GDM1 (cell line): ENCODE data around the gene GFPT2.

Experiments
- DNase-seq: peaks from one replicate; lab custom pipeline; 2025; lab: John Stamatoyannopoulos, UW

The GFPT2 gene

GRCh38 chr5:180378438-180379344, 25.6 kb upstream of the GFPT2 start:
- DNase-seq = no peak

GRCh38 chr5:180377556-180378197, 24.5 kb upstream of the GFPT2 start:
- DNase-seq = no peak

DNA sequence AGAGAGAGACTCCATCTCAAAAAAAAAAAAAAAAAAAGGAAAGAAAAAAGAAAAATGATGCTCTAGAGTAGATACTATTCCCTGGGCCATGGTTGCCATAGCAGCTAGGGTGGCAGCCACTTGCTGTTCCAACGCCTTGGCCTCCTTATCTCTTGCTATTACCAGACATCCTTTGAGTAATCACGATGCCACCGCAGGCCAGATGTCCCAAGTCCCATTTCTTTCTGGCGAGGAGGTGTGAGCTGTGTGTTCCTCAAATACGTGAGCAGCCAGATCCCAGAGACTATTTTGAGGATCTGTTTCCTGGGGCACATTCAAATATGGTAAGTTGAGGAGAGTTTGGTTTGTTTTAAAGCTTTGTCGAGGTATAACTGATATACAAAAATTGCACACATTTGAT, 23.4 kb upstream of the GFPT2 start:
- DNase-seq = no peak

GRCh38 chr5:180375955-180376354, 22.8 kb upstream of the GFPT2 start:
- DNase-seq = no peak

DNA sequence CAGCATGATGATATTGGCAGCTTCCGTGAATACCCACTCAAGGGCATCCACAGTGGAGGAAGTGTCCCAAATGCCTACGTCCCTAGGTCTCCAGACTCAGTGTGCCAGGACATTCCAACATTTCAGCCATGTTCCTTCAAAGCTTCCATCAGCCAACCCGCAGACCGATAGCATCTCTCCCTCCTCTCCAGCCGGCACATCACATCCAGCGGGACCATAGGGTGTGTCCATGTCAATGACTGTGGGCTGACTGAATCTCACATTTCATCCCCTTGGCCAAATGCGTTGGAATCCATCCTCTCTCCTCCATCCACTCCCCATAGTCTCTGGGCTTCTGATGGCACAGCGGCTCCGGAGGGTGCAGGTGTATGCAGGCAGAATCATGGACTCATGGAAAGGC, 22.2 kb upstream of the GFPT2 start:
- no peak for DNase-seq

DNA sequence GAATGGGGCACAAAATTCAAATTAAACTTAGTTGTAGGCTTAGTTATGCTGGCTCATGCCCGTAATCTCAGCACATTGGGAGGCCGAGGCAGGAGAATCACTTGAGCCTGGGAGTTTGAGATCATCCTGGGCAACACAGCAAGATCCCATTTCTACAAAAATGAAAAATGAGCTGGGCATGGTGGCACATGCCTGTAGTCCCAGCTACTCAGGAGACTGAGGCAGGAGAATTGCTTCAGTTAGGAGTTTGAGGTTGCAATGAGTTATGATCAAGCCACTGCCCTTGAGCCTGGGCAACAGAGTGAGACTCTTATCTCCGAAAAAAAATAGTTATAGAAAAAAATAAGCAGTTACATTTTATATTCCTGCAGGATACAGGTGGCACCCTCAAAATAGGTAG, 20.7 kb upstream of the GFPT2 start:
- DNase-seq = no peak

- no peak for DNase-seq
Observed at GRCh38 chr5:180373454-180373853, 20.3 kb upstream of the GFPT2 start.

DNA sequence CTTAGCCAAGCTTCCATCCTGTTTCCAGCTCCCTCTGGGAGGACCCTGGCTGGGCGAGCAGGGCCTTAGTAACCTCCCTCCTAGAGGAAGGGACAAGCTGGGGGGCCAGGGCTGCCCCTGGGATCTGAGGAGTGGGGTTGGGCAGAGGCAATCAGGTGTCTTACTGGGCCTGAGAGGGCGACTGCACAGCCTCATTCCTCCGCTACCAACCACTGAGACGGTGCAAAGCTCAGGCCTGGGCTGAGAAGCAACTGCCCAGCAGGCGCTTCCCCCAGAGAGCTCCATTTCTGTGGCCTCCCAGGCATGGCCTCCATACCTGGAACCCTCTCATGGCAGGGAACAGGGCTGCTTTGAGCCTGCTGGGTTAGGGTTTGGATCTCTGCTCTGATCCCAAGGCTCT, 18.8 kb upstream of the GFPT2 start:
- no peak for DNase-seq

GRCh38 chr5:180370861-180371641, 17.9 kb upstream of the GFPT2 start:
- no peak for DNase-seq

DNA sequence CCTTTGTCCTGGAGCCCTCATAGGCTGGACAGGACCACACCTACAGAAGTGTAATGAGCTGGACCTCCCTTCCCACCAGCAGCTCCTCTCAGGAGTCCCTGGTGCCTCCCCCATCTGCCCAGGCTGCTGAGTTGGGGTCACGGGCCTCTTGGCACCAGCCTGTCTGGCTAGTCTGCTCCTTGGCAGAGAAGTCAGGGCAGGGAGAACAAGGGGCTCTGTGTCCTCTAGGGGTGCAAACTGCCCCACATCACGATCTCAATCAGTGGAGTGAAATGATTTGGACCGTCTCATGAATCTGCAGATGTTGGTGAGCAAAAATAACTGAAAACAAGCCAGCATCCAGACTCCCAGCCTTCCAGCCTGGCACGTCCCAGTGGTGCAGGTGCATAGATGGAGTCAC, 14.9 kb upstream of the GFPT2 start:
- DNase-seq = no peak

DNA sequence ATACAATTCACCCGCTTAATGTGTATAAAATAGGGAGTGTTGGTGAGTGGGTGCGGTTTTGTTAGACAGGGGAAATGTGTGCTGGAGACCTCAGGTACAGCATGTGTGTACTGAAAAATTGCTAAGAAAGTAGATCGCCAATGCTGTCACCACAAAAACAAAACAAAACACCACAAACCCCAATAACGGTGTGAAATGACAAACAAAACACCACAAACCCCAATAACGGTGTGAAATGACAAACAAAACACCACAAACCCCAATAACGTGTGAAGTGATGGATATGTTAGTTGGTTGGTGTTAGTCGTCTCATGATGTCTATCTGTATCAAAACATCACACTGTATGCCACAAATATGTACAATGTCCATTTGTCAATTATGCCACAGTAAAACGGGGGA, 14.2 kb upstream of the GFPT2 start:
- DNase-seq = no peak

DNA sequence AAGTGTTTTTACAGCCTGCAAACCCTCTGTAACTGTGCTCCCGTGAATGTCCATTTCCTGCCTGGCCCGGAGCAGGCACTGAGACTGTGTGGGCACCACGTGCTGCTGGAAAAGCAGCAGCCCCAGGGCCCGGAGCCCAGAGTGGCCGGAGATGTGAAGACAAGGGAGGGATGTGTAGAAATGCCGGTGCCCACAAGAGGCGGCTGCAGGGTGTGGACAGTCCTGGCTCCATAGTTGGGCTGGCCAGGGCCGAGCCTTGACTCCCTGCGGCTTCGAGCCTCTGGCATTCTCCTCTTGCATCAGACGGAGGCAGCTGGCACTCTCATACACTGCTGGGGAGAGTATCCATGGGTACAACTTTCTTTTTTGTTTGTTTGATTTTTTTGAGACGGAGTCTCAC, 13.2 kb upstream of the GFPT2 start:
- no peak for DNase-seq

DNA sequence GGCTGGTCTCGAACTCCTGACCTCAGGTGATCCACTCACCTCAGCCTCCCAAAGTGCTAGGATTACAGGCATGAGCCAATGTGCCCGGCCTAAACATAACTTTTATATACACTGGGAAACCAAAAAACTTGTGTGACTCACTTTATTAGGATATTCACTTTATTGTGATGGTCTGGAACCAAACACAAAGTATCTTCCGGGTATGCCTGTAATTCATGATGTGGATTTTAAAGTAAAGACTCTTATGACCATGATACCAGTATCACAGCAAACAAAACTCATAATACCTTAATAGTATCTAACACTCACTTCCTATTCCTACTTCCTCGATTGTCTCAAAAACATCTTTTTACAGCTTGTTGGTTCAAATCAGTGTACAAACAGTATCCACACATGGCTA, 12.7 kb upstream of the GFPT2 start:
- DNase-seq = no peak

- DNase-seq = no peak
Observed at GRCh38 chr5:180364306-180364856, 11.2 kb upstream of the GFPT2 start.

DNA sequence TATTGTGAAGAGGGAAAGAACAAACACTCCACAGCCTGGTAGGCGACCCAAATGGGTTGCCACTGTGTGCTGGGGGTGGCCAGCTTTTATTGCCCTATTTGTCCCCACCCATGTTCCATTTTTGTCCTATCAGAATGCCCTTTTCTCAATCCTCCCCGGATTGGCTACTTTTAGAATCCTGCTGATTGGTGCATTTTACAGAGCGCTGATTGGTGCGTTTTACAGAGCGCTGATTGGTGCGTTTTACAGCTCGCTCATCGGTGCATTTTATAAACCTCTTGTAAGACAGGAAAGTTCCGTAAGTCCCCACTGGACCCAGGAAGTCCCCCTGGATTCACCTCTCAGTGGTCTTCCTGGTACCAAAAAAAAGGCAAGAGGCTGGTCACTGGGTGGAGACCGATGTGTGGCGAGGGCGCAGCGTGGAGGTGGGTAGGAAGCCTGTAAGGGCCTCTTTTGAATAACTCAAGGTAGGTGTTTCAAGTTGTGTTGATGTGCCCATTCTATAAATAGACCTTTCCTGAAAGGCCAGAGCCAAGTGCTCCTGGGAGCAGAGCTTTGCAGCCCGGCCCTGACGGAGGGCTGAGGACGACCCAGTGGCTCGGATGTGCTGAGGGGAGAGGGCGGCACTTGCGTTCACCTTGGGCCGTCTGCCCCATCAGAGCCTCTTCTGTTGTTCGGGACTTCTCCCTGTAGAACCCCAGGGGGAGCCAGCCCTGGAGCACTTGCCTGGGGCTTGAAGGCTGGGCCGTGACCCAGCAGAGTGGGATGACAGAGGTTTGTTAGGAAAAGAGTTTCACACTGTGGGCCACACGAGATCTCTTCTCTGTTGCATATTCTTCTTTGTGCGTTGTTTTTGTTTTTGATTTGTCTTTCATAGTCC, 7.2 kb upstream of the GFPT2 start:
- DNase-seq = no peak

GRCh38 chr5:180358694-180359093, 5.6 kb upstream of the GFPT2 start:
- no peak for DNase-seq

DNA sequence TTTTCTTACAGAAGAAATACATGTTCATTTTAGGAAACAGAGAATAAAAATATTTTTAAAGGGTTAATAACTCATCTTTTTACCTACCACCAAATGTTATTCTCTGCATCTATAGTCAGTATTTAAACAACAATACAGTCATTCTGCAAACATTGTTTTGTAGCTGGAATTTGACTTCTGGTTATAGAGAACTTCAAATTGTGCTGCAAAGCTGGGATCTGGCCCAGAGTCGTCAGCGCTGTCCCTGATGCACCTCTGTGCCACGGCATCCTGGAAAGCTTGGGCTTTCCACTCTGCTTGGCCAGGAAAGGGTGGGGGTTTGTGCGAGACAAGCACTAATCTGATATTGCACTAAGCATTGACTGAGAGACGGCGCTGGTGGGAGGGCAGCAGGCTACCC, 5.0 kb upstream of the GFPT2 start:
- no peak for DNase-seq

- no peak for DNase-seq
Observed at GRCh38 chr5:180354966-180355365, 1.8 kb upstream of the GFPT2 start.

GRCh38 chr5:180353980-180354452, 880 bp upstream of the GFPT2 start:
- DNase-seq = no peak

- DNase-seq = no peak
Observed at GRCh38 chr5:180352116-180353047, 754 bp downstream of the GFPT2 start.
